GM12801 (cell line): Measurements from ENCODE around the gene CHI3L2.

ENCODE experiments used
- CTCF ChIP-seq: IDR thresholded peaks from one replicate; pipeline ENCODE4 v1.5.1; 2011; ENCODE audit warnings: control low read depth; ENCODE audit not compliant: insufficient read length; ENCODE audit errors: extremely low read depth

Gene CHI3L2

GRCh38 chr1:111225717-111226400, 1.7 kb upstream of the CHI3L2 start:
- no peak for TF ChIP-seq CTCF

GRCh38 chr1:111227851-111228747, 586 bp downstream of the CHI3L2 start:
- TF ChIP-seq CTCF = no peak

- TF ChIP-seq CTCF = no peak
These were observed 1.2 kb downstream of the CHI3L2 start for GRCh38 chr1:111228748-111229126.

- TF ChIP-seq CTCF = no peak
These were observed 4.6 kb downstream of the CHI3L2 start for GRCh38 chr1:111232134-111232533.

- TF ChIP-seq CTCF = no peak
These were observed 6.7 kb downstream of the CHI3L2 start for GRCh38 chr1:111234258-111234657.

- TF ChIP-seq CTCF = no peak
These were observed 7.4 kb downstream of the CHI3L2 start for GRCh38 chr1:111234866-111235265.

GRCh38 chr1:111236379-111236778, 8.9 kb downstream of the CHI3L2 start:
- TF ChIP-seq CTCF = no peak
